GM18526 (cell line): ENCODE data around the gene ERP44.

Experiments
- POLR2A ChIP-seq: IDR thresholded peaks from 3 replicates; pipeline ENCODE4 v1.6.1; 2011; ENCODE audit not compliant: insufficient read length; ENCODE audit errors: extremely low read depth

ERP44 gene

GRCh38 chr9:100074093-100074492 lies 24.7 kb downstream of the ERP44 start:
- no peak for TF ChIP-seq POLR2A

GRCh38 chr9:100072805-100073204 lies 26.0 kb downstream of the ERP44 start:
- TF ChIP-seq POLR2A = no peak

GRCh38 chr9:100071271-100071670 lies 27.5 kb downstream of the ERP44 start:
- TF ChIP-seq POLR2A = no peak

GRCh38 chr9:100070104-100071041 lies 28.4 kb downstream of the ERP44 start:
- no peak for TF ChIP-seq POLR2A

GRCh38 chr9:100066539-100066938 lies 32.3 kb downstream of the ERP44 start:
- TF ChIP-seq POLR2A = no peak

- TF ChIP-seq POLR2A = no peak
Observed at GRCh38 chr9:100064872-100065581, 33.8 kb downstream of the ERP44 start.

GRCh38 chr9:100063185-100063584 lies 35.6 kb downstream of the ERP44 start:
- TF ChIP-seq POLR2A = no peak

GRCh38 chr9:100058699-100059579 lies 39.9 kb downstream of the ERP44 start:
- TF ChIP-seq POLR2A = no peak

- TF ChIP-seq POLR2A = no peak
Observed at GRCh38 chr9:100057624-100058023, 41.2 kb downstream of the ERP44 start.

- TF ChIP-seq POLR2A = no peak
Observed at GRCh38 chr9:100056561-100056960, 42.2 kb downstream of the ERP44 start.

- TF ChIP-seq POLR2A = no peak
Observed at GRCh38 chr9:100052375-100052774, 46.4 kb downstream of the ERP44 start.

- no peak for TF ChIP-seq POLR2A
Observed at GRCh38 chr9:100049551-100049950, 49.2 kb downstream of the ERP44 start.

GRCh38 chr9:100038472-100038871 lies 60.3 kb downstream of the ERP44 start:
- no peak for TF ChIP-seq POLR2A

- no peak for TF ChIP-seq POLR2A
Observed at GRCh38 chr9:100033877-100034551, 64.8 kb downstream of the ERP44 start.

GRCh38 chr9:100030548-100030947 lies 68.3 kb downstream of the ERP44 start:
- no peak for TF ChIP-seq POLR2A
